Stimulated activated CD8-positive, alpha-beta memory T cell treated with anti-CD3 and anti-CD28 coated beads, Interleukin-4, amount 100 ng/mL, for 1 hour (primary cell): Measurements from ENCODE around the gene PHYKPL.
"Not testable (repeated sequence)": the region's sequence is repeated elsewhere in the genome, so short reads cannot be mapped to it uniquely, and the experiment has no call there.

Experiments used
- DNase-seq, 2 donors: peaks; one replicate each; pipeline ENCODE4 v3.0.0-alpha.2; 2020; ENCODE audit warnings: low read depth in 2 of 2, low spot score in 1 of 2

The PHYKPL gene

DNA sequence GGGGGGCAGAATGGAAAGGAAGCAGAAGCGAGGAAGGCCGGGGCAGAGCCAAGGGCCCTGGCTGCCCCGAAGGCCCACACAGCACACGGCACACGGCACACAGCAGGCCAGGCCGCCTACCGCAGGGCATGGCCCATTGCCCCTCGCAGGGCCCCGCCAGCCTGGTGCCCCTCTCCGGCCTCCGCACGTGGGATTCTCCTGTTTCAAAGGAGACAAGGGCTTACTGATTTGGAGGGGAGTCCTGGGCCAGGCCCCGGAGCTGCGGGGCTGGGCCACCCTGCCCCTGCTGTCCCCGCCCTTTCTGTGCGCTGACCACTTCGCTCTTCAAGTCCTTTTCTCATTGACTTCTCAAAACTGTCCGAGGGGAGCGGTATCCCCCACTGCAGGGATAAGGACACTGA, 7.7 kb upstream of the PHYKPL start:
- no peak for DNase-seq

DNA sequence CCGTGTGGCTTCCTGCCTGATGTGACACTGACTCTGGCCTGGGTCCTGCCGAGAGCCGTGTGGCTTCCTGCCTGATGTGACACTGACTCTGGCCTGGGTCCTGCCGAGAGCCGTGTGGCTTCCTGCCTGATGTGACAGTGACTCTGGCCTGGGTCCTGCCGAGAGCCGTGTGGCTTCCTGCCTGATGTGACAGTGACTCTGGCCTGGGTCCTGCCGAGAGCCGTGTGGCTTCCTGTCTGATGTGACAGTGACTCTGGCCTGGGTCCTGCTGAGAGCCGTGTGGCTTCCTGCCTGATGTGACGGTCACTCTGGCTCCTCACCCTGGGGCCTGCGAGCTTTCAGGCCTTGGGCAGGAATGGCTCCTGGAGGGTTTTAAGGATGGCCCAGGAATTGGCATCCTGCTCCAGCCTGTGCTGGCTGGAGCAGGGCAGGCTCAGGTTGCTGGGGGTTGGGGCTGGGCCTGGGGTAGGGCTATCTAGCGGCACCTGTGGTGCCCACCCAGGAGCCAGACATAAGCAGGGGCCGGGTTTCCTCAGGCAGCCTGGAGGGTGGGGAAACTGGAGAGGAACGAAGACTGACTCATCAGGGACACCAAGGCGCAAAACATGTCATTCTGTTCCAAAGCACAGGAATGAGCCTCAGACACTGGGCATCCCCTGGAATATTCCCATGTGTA, 7.2 kb upstream of the PHYKPL start:
- DNase-seq: not testable (repeated sequence)

DNA sequence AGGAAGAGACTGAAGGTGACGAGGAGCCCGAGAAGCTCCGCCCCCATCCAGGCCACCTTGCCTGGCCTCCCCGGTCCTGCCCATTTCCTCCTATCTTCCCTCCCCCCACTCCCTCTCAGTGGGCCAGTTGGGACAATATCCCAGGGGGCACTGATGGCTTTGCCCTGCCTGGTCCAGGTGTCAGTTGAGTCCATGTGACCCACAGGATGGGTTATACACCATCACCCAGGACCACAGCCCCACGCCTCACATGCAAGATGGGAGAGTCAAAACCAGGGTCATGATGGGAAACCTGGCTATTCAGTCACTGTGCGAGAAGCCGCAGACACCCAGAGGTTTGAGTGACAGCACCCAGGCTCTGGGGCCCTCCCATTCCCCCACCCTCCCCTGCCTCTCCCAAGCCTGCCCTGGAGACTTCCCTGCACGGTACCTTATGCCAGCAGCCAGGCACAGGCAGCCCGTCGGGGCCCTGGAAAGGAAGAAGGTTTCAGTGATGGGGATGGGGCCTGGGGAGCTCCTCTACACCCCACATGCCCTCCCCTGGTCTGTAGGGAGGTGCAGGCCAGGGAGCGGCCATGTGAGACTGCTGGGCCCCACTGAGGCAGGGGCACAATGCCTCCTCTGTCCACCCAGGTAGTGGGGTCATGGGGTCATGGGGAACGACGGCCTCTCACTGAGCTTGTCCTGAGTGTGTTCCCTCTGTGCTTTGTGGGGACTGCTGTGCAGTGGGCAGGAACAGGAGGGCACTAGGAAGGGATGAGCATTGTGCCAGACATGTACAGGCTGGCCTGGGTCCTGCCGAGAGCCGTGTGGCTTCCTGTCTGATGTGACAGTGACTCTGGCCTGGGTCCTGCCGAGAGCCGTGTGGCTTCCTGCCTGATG, 6.3 kb upstream of the PHYKPL start:
- no peak for DNase-seq

DNA sequence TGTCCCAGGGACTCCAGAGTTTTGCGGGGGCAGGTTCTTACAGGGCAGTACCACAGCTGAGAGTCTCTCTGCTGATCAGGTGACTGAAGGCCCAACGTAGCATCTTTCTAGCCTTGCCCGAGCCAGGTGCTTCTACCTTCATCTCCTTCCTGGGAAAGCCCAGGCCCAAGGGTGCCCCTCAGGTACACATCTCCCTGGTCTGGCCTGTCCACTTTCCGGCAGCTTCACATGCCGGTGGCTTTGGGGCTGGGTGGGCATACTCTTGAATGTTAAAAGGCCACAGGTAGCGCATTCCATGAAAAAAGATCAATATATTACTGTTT, 5.7 kb upstream of the PHYKPL start:
- DNase-seq: no peak

- no peak for DNase-seq
Measured at GRCh38 chr5:178237431-178238312, 5.1 kb upstream of the PHYKPL start.

DNA sequence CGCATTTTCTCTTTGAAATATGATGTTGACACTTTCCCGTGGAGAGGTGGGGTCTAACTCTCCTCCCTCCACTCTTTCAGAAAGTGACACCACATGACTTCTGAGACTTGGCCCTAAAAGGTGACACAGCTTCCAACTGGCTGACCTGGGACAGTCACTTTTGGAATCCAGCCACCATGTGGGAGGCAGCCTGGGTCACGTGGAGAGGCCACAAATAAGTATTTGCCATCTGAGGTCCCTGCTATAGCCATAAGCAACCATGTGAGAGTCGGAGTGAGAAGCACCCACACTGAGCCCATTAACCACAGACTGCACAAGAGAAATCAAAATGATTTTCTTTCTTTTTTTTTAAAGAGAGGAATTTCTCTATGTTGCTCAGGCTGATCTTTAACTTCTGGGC, 4.1 kb upstream of the PHYKPL start:
- no peak for DNase-seq

DNA sequence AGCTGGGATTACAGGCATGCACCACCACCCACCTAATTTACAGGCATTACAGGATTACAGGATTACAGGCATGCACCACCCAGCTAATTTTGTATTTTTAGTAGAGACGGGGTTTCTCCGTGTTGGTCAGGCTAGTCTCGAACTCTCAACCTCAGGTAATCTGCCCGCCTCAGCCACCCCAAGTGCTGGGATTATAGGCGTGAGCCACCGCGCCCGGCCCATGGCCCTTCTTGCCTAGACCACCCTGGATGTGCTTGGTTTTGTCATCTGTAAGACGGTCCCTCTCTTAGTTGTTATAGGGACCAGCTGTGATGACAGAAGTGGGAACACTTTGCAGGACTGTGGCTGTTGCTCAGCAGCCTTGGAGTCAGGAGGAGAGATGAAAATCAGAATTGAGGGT, 3.5 kb upstream of the PHYKPL start:
- DNase-seq: no peak

- DNase-seq: no peak
Measured at GRCh38 chr5:178235588-178235974, 3.0 kb upstream of the PHYKPL start.

DNA sequence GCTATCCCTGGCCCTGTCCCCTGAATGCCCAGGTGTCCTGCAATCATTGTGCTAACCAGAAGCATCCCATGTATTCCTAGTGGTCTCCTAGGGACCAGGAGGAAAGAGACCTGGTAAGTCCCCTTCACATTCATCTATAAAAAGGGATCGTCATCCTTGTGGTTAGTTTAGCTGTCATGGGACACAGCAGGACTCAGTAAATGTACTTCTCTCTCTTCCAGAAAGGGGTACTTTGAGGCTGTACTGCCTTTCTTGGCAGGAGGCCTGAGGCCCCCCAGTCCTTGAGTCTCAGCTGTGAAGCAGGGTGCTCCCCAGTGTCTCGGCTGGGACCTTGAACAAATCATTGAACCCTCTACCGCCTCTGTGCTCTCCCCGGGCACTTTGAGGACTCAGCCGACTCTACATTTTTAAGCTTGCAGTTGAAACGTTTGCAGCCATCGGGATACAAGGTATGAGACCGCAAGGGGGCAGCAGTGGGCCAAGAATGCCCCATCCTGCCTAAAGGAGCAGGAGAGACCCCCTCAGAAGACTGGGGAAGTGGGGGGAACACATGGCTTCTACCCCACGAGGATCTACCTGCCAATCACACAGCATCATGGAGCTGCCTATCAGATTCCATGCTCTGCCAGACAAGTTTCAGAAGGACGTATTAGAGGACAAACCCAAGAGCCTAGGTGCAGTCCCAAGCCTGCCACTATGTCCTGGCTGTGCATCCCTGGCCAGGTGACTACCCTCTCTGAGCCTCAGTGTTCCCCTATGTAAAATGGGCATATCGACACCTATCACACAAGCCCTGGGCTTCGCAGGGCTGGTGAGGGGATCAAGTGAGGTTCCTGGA, 2.4 kb upstream of the PHYKPL start:
- peak; percentile 63 to 67 for DNase-seq

DNA sequence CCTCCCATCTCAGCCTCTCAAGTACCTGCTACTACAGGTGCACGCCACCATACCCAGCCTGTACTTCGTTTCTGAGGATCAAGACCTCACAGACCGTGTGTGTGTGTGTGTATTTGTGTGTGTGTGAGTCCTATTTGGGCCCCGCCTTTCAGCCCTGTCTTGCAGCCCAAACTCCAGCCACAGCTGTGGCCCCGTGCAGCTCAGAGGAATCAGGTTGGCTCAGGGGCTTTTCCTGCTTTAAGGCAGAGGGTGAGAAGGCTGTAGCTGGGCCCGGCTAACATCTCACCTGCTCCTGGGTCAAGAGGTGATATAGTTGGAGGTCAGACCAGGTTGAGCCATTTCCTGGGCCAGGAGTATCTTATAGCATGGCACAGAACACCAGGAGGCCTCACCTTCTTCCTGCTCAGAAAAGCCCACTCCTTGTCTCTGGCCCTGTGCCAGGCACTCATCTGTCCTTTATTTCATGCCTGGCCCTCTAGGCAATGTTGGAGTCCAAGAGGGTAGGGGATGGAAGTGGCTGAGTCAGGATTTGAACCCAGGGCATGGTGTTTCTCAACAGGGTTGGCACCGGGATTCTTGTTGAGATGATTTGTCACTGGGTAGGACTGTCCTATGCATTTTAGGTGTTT, 1.6 kb upstream of the PHYKPL start:
- DNase-seq: no peak

DNA sequence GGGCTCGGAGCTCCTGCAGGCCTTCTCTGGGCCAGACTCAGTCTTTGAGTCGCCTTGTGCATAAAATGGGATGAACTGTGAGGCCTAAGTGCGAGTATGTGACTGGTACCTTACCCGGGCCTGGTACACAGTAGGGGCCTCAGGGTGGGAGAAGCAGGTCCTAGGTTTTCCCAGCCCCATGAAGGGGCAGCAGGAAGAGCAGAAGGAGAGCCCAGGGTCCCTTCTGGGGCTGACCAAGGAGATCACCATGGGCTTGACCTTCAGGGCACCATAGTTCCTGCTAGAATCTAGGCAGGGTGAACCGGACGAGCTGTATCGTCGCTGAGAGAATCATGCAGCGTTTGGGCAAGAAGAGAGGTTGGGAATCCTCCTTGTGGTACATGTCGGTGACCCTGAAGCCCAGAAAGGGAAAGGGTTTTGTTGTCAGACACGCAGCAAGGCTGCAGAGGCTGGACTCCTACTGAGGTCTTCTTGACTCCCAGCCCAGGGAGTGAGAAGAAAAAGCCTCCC, 373 bp upstream of the PHYKPL start:
- DNase-seq: no peak

DNA sequence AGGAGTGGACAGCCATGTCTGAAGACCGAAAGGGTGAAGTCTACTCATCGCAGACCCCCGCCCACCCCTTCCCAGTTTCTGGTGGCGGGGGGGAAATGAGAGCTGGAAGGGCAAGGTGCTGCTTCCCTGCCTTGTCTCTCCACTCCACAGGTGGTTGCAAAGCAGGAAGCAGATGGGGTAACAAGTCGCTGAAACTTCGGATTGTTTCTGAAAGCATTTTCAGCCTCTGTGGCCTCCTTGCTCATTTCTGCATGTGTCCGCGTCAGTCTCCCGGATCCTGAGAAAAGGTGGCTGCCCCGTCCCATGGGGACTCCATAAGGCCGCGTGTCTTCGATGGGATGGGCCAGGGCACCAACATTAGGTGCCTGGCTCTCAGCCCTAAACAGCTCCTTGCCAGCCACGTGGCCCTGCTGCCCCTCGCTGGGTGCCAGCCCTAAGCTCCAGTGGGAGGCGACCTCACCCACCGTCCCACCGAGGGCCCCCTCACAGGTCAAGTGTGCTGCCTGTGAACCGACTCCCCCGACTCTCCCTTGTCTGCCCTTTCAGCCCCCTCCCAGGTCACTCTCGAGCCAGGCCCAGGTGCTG, 971 bp downstream of the PHYKPL start:
- DNase-seq: no peak

- DNase-seq: no peak
Measured at GRCh38 chr5:178230879-178231538, 1.6 kb downstream of the PHYKPL start.

GRCh38 chr5:178229861-178230260, 2.7 kb downstream of the PHYKPL start:
- DNase-seq: no peak

DNA sequence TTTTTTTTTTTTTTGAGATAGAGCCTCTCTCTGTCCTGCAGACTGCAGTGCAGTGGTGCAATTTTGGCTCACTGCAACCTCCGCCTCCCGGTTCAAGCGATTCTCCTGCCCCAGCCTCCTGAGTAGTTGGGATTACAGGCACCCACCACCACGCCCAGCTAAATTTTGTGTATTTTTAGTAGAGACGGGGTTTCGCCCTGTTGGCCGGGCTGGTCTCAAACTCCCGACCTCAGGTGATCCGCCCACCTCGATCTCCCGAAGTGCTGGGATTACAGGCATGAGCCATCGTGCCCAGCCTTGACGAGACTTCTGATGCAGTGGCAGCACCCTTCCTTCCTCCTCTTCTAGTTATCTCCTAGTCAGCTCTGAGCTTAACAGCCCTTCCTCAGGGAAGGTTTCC, 3.5 kb downstream of the PHYKPL start:
- not testable (repeated sequence) for DNase-seq

- DNase-seq: no peak
Measured at GRCh38 chr5:178228609-178229008, 4.0 kb downstream of the PHYKPL start.

DNA sequence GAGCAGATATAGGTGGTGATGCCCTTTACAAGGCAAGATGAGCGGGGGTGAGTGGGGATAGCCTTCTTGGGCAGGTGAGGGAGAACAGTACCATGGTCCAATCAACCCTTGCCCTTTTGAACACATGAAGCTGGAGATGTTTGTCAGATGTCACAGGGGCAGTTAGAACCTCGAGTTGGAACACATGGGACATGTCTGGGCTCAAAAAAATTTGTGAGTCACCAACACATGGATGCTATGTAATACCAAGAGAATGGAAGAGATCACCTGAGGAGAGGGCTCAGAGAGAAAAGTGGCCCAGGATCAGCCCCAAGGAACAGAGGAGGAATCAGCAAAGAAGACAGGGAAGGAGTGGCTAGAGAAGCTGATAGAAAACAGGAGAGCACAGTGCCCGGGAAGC, 4.7 kb downstream of the PHYKPL start:
- DNase-seq: no peak

GRCh38 chr5:178227138-178227659, 5.4 kb downstream of the PHYKPL start:
- DNase-seq: no peak

DNA sequence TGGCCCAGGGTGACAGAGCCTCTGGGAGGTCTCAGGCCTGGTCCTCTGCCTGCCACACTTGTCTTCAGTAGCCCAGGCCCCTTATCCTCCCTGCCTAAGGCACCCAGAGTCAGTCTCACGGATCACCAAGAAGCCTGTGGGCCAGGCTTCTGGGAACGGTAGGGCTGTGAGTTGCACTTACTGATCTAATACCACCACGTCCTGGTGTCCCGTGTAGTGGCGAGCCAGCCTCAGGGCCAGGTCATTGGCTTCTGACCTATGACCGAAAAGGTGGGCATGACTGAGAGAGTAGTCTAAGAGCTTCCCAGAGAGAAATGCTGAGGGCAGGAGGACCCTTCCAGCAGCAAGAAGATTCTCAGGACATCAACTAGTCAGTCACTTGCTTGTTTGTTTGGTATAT, 7.4 kb downstream of the PHYKPL start:
- DNase-seq: no peak
